Neural progenitor cell (in vitro differentiated cells): ENCODE results near the gene GLB1L2.

ENCODE experiments used
- CTCF ChIP-seq: fragments of 200-600 bp; sonication (generic); IDR thresholded peaks from 2 replicates; pipeline ENCODE4 v1.5.1; 2017; ENCODE audit warnings: antibody characterized with exemption, mild to moderate bottlenecking
- EZH2 ChIP-seq: fragments of 200-600 bp; sonication (generic); IDR thresholded peaks from 2 replicates; pipeline ENCODE4 v1.6.1; 2017; ENCODE audit warnings: antibody characterized with exemption, mild to moderate bottlenecking, moderate library complexity

- TF ChIP-seq CTCF (no peak), EZH2 (no peak)
Measured at GRCh38 chr11:134363592-134363991, 31.8 kb downstream of the GLB1L2 start.
